ENCODE results near the gene HNRNPM.
A peak's percentile ranks its signal among the peaks of the same experiment; 100 is the strongest.

The HNRNPM gene

GRCh38 chr19:8530061-8530679 lies 85.4 kb downstream of the HNRNPM start:
- Mint-ChIP-seq H3K4me3 (peak overlapping the region; percentile 35), H3K27me3 (ENCODE audit: low read depth, poor library complexity) (no peaks in the 10 kb centered on the region), H3K27ac (no peak overlapping the region), H3K4me1 (peaks cover 17% of the 10 kb centered on the region), H3K36me3 (ENCODE audit: low read depth) (peaks cover 26% of the 10 kb centered on the region), H3K9me3 (no peaks in the 10 kb centered on the region)
- no peak for TF ChIP-seq CTCF (IDR thresholded peaks at IDR 0.05)
- no peak for DNase-seq

- no peak for DNase-seq
- Mint-ChIP-seq H3K27ac (no peak overlapping the region), H3K4me1 (peaks cover 17% of the 10 kb centered on the region), H3K9me3 (no peaks in the 10 kb centered on the region), H3K4me3 (no peak overlapping the region), H3K36me3 (ENCODE audit: low read depth) (peaks cover 31% of the 10 kb centered on the region), H3K27me3 (ENCODE audit: low read depth, poor library complexity) (no peaks in the 10 kb centered on the region)
- no peak for TF ChIP-seq CTCF (IDR thresholded peaks at IDR 0.05)
These were observed 86.7 kb downstream of the HNRNPM start for GRCh38 chr19:8531470-8531869.

- H3K27me3 Mint-ChIP-seq (ENCODE audit: low read depth, poor library complexity), result no peaks in the 10 kb centered on the region
- H3K27ac Mint-ChIP-seq, result no peak overlapping the region
- H3K9me3 Mint-ChIP-seq, result no peaks in the 10 kb centered on the region
- H3K36me3 Mint-ChIP-seq (ENCODE audit: low read depth), result peaks cover 25% of the 10 kb centered on the region
- peaks cover 17% of the 10 kb centered on the region for H3K4me1 Mint-ChIP-seq
- TF ChIP-seq CTCF (IDR thresholded peaks at IDR 0.05), result no peak
- no peak overlapping the region for H3K4me3 Mint-ChIP-seq
- no peak for DNase-seq
These were observed 87.5 kb downstream of the HNRNPM start for GRCh38 chr19:8532225-8532624.

GRCh38 chr19:8536282-8536681 lies 91.5 kb downstream of the HNRNPM start:
- Mint-ChIP-seq H3K4me3 (no peak overlapping the region), H3K36me3 (ENCODE audit: low read depth) (peaks cover 5% of the 10 kb centered on the region), H3K4me1 (peaks cover 7% of the 10 kb centered on the region), H3K9me3 (no peaks in the 10 kb centered on the region), H3K27ac (peak overlapping the region; percentile 47), H3K27me3 (ENCODE audit: low read depth, poor library complexity) (no peaks in the 10 kb centered on the region)
- DNase-seq, result no peak
- TF ChIP-seq CTCF (IDR thresholded peaks at IDR 0.05), result no peak

GRCh38 chr19:8537099-8537498 lies 92.3 kb downstream of the HNRNPM start:
- no peak for TF ChIP-seq CTCF (IDR thresholded peaks at IDR 0.05)
- Mint-ChIP-seq H3K36me3 (ENCODE audit: low read depth) (peaks cover 5% of the 10 kb centered on the region), H3K4me3 (no peak overlapping the region), H3K27ac (no peak overlapping the region), H3K9me3 (no peaks in the 10 kb centered on the region), H3K4me1 (peaks cover 11% of the 10 kb centered on the region), H3K27me3 (ENCODE audit: low read depth, poor library complexity) (no peaks in the 10 kb centered on the region)
- DNase-seq, result no peak
